ENCODE results near the gene CCNY. TPM values are rescaled to one million over a fixed set of nuclear protein-coding genes. Genes with fewer than 3 reads are reported as not detected.

The CCNY gene
- total RNA-seq, 1 experiment from 2014 or later: 53.3 TPM

DNA sequence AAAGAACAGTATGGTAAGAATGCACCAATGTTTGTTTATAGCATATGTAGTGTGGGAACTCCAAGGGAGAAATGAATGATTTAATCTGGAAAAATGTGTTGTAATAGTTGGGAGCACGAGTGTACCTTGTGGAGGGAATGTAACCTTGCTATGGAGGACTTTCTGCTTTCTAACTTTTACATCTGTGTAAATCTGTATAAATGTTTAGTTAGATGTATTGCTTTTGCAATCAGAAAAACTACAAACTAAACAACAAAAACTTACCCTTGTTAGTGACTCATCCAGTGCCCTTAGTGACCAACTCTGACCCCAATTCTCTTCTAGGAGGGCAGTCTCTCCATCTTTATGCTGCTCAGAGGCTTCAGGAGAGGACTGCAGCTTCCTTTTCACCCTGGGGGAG, 89.3 kb downstream of the CCNY start:
- ChIA-PET CTCF (no interaction called here), POLR2A (no interaction called here)
- Mint-ChIP-seq H3K27ac (no peak overlapping the region), H3K36me3 (no peaks in the 10 kb centered on the region), H3K9me3 (no peaks in the 10 kb centered on the region), H3K27me3 (ENCODE audit: low read depth) (no peaks in the 10 kb centered on the region), H3K4me1 (peaks cover 54% of the 10 kb centered on the region), H3K4me3 (no peak overlapping the region)
- DNase-seq (ENCODE audit: low spot score) (no peak), ATAC-seq (no peak)
- no peak for TF ChIP-seq ZNF425 (CRISPR knock-in tag; conservative IDR thresholded peaks at IDR 0.05)
- TF ChIP-seq ZNF512 (CRISPR knock-in tag; IDR thresholded peaks at IDR 0.05; ENCODE audit: borderline replicate concordance): no peak
- no peak for TF ChIP-seq ELF4 (CRISPR knock-in tag; IDR thresholded peaks at IDR 0.05; ENCODE audit: low read depth)
- TF ChIP-seq, protein P1, sequence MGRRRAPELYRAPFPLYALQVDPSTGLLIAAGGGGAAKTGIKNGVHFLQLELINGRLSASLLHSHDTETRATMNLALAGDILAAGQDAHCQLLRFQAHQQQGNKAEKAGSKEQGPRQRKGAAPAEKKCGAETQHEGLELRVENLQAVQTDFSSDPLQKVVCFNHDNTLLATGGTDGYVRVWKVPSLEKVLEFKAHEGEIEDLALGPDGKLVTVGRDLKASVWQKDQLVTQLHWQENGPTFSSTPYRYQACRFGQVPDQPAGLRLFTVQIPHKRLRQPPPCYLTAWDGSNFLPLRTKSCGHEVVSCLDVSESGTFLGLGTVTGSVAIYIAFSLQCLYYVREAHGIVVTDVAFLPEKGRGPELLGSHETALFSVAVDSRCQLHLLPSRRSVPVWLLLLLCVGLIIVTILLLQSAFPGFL (CRISPR knock-in tag; IDR thresholded peaks at IDR 0.05; ENCODE audit: borderline replicate concordance): no peak

DNA sequence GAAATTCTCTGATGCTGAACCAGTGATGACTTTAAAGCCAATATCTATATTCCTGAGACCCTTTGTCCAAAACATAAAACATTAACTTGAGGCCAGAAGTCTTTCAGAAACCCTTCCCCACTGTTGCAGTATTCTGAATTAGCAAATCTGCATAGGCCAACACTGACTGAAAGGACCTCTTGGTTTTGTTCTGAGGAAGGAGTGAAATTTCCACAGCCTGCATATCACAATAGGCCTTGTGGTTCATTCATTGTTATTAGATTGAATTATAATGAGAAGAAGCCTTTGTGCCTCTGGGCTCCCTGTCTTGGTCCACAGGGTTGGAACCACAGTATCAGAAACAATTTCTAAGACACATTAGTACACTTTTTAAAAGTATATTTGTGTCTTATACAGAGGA, 90.3 kb downstream of the CCNY start:
- CTCF ChIA-PET: no interaction called here
- Mint-ChIP-seq H3K27ac (no peak overlapping the region; the same call in 1 of the 2 replicates), H3K27me3 (ENCODE audit: low read depth) (no peaks in the 10 kb centered on the region), H3K4me3 (no peak overlapping the region), H3K9me3 (no peaks in the 10 kb centered on the region), H3K36me3 (no peaks in the 10 kb centered on the region), H3K4me1 (peaks cover 48% of the 10 kb centered on the region)
- ATAC-seq (no peak), DNase-seq (ENCODE audit: low spot score) (no peak)
- TF ChIP-seq ZNF219 (CRISPR knock-in tag; IDR thresholded peaks at IDR 0.05; ENCODE audit: borderline replicate concordance) (no peak), ZNF396 (CRISPR knock-in tag; IDR thresholded peaks at IDR 0.05; ENCODE audit: borderline replicate concordance) (no peak), ZNF317 (CRISPR knock-in tag; IDR thresholded peaks at IDR 0.05; ENCODE audit: borderline replicate concordance, low read depth) (no peak), ZNF416 (CRISPR knock-in tag; IDR thresholded peaks at IDR 0.05) (no peak), HMGA2 (CRISPR knock-in tag; IDR thresholded peaks at IDR 0.05) (no peak), SMAD3 (CRISPR knock-in tag; IDR thresholded peaks at IDR 0.05; ENCODE audit: borderline replicate concordance) (no peak), RORB (CRISPR knock-in tag; IDR thresholded peaks at IDR 0.05) (no peak), FOXP1 (CRISPR knock-in tag; IDR thresholded peaks at IDR 0.05; ENCODE audit: borderline replicate concordance) (no peak), ETV6 (CRISPR knock-in tag; IDR thresholded peaks at IDR 0.05) (no peak)
- TF ChIP-seq, protein P2, sequence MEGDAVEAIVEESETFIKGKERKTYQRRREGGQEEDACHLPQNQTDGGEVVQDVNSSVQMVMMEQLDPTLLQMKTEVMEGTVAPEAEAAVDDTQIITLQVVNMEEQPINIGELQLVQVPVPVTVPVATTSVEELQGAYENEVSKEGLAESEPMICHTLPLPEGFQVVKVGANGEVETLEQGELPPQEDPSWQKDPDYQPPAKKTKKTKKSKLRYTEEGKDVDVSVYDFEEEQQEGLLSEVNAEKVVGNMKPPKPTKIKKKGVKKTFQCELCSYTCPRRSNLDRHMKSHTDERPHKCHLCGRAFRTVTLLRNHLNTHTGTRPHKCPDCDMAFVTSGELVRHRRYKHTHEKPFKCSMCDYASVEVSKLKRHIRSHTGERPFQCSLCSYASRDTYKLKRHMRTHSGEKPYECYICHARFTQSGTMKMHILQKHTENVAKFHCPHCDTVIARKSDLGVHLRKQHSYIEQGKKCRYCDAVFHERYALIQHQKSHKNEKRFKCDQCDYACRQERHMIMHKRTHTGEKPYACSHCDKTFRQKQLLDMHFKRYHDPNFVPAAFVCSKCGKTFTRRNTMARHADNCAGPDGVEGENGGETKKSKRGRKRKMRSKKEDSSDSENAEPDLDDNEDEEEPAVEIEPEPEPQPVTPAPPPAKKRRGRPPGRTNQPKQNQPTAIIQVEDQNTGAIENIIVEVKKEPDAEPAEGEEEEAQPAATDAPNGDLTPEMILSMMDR (IDR thresholded peaks at IDR 0.05): no peak
- TF ChIP-seq, protein P3, sequence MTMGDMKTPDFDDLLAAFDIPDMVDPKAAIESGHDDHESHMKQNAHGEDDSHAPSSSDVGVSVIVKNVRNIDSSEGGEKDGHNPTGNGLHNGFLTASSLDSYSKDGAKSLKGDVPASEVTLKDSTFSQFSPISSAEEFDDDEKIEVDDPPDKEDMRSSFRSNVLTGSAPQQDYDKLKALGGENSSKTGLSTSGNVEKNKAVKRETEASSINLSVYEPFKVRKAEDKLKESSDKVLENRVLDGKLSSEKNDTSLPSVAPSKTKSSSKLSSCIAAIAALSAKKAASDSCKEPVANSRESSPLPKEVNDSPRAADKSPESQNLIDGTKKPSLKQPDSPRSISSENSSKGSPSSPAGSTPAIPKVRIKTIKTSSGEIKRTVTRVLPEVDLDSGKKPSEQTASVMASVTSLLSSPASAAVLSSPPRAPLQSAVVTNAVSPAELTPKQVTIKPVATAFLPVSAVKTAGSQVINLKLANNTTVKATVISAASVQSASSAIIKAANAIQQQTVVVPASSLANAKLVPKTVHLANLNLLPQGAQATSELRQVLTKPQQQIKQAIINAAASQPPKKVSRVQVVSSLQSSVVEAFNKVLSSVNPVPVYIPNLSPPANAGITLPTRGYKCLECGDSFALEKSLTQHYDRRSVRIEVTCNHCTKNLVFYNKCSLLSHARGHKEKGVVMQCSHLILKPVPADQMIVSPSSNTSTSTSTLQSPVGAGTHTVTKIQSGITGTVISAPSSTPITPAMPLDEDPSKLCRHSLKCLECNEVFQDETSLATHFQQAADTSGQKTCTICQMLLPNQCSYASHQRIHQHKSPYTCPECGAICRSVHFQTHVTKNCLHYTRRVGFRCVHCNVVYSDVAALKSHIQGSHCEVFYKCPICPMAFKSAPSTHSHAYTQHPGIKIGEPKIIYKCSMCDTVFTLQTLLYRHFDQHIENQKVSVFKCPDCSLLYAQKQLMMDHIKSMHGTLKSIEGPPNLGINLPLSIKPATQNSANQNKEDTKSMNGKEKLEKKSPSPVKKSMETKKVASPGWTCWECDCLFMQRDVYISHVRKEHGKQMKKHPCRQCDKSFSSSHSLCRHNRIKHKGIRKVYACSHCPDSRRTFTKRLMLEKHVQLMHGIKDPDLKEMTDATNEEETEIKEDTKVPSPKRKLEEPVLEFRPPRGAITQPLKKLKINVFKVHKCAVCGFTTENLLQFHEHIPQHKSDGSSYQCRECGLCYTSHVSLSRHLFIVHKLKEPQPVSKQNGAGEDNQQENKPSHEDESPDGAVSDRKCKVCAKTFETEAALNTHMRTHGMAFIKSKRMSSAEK (CRISPR knock-in tag; IDR thresholded peaks at IDR 0.05; ENCODE audit: borderline replicate concordance): no peak
- TF ChIP-seq, protein P4, sequence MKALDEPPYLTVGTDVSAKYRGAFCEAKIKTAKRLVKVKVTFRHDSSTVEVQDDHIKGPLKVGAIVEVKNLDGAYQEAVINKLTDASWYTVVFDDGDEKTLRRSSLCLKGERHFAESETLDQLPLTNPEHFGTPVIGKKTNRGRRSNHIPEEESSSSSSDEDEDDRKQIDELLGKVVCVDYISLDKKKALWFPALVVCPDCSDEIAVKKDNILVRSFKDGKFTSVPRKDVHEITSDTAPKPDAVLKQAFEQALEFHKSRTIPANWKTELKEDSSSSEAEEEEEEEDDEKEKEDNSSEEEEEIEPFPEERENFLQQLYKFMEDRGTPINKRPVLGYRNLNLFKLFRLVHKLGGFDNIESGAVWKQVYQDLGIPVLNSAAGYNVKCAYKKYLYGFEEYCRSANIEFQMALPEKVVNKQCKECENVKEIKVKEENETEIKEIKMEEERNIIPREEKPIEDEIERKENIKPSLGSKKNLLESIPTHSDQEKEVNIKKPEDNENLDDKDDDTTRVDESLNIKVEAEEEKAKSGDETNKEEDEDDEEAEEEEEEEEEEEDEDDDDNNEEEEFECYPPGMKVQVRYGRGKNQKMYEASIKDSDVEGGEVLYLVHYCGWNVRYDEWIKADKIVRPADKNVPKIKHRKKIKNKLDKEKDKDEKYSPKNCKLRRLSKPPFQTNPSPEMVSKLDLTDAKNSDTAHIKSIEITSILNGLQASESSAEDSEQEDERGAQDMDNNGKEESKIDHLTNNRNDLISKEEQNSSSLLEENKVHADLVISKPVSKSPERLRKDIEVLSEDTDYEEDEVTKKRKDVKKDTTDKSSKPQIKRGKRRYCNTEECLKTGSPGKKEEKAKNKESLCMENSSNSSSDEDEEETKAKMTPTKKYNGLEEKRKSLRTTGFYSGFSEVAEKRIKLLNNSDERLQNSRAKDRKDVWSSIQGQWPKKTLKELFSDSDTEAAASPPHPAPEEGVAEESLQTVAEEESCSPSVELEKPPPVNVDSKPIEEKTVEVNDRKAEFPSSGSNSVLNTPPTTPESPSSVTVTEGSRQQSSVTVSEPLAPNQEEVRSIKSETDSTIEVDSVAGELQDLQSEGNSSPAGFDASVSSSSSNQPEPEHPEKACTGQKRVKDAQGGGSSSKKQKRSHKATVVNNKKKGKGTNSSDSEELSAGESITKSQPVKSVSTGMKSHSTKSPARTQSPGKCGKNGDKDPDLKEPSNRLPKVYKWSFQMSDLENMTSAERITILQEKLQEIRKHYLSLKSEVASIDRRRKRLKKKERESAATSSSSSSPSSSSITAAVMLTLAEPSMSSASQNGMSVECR (CRISPR knock-in tag; IDR thresholded peaks at IDR 0.05; ENCODE audit: borderline replicate concordance): no peak
- POLR2A ChIA-PET: no interaction called here

All from WTC11 (cell line).